GM18520 (cell line): ENCODE measurements around the gene NFAT5.
"Not testable (repeated sequence)": the region's sequence is repeated elsewhere in the genome, so short reads cannot be mapped to it uniquely, and the experiment has no call there.

Experiments used
- ATAC-seq: cut with Tn5 transposase; IDR thresholded peaks from one replicate; pipeline ENCODE4 v1.9.1; 2021; ENCODE audit not compliant: unreplicated experiment

NFAT5 gene

DNA sequence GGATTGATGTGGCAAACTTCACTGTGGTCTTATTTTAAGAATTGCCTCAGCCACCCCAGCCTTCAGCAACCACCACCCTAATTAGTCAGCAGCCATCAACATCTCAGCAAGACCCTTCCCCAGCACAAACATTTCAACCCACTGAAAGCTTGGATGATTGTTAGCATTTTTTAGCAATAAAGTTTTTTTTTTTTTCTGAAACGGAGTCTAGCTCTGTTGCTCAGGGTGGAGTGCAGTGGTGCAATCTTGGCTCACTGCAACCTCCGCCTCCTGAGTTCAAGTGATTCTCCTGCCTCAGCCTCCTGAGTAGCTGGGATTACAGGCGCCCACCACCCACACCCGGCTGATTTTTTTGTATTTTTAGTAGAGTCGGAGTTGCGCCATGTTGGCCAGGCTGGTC, 19.1 kb upstream of the NFAT5 start:
- ATAC-seq: not testable (repeated sequence)

GRCh38 chr16:69553332-69553731, 12.4 kb upstream of the NFAT5 start:
- no peak for ATAC-seq

- no peak for ATAC-seq
Measured at GRCh38 chr16:69554495-69554894, 11.3 kb upstream of the NFAT5 start.

GRCh38 chr16:69555437-69555836, 10.3 kb upstream of the NFAT5 start:
- ATAC-seq: no peak

DNA sequence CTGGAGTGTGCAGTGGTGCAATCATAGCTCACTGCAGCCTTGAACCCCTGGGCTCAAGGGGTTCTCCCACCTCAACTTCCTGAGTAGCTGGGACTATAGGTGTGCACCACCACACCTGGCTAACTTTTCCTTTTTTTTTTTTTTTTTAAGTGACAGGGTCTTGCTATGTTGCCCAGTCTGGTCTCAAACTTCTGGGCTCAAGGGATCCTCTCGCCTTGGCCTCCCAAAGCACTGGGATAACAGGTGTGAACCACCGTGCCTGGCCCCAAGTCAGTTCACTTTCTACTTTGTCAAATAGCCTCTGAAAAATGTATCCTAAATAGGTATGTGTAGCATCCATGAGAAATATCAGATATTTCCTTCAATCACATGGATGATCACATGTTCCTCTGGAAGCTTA, 9.9 kb upstream of the NFAT5 start:
- ATAC-seq: no peak

DNA sequence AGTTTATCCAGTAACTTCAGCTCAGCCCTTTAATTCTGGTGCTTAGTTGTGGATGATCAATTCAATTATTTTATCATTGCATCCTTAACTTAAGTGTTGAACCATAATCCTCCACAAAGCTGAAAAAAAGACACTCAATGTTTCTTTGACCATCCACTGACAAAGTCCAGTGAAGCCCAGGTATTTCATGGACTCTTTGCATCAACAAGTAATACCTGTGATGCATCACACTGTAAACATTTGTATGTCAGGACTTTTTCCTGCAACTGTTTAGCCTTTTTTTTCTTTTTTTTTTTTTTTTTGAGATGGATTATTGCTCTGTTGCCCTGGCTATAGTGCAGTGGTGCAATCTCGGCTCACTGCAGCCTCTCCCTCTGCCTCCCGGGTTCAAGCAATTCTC, 6.6 kb upstream of the NFAT5 start:
- no peak for ATAC-seq

GRCh38 chr16:69561367-69561766, 4.4 kb upstream of the NFAT5 start:
- not testable (repeated sequence) for ATAC-seq

- no peak for ATAC-seq
Measured at GRCh38 chr16:69561901-69562300, 3.9 kb upstream of the NFAT5 start.

DNA sequence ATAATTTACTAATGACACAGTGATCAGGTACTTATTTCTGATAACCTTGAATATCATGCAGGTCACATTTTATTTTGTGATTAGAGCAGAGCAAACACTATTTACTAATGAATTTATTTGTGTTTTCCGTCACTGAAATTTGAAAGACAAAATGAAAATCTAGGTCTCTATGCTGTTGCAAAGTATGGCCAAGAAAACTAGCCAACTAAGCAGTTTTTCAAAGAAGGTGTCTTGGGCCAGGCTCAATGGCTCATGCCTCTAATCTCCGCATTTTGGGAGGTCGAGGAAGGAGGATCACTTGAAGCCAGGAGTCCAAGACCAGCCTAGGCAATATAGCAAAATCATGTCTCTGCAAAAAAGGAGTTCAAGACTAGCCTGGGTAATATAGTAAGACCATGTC, 3.0 kb upstream of the NFAT5 start:
- ATAC-seq: no peak

DNA sequence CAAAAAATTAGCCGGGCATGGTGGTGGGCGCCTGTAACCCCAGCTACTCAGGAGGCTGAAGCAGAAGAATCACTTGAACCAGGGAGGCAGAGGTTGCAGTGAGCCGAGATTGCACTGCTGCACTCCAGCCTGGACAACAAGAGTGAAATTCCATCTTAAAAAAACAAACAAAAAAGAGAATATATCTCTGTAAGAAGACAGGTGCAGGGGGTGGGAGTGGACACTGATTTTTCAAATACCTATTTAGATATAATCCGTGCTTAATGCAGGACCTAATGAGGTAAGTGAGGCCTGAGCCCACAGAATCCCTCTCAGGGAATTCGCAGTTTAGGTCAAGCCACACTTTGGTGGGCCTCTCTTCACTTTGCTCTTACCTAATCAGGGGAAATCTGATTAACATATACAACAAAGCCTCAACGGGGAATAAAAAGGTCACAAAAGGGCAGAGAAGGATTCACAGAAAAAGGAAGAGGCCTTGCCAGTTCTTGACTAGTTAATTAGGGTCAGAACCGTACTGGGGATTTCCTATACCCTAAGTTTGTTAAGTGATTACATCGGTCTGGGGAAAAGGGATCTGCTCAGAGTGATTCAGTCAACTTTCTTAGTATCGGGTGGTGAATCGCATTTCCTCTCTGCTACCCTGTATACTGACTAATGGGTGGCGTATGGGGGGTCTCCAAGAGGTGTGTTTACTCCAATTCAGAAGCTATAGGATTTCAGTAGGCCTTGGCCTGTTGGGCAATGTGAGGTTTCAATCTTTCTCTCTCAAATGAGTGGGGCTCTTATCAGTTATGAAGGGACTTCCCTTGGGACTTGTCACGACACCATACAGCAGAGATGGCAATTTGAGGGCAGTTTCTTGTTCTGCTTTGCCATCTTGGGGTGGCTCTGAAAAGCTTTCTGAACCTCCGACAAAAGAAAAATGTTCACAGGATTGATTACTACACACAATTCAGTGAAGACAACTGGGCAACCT, 1.9 kb upstream of the NFAT5 start:
- peak; percentile 32 for ATAC-seq

DNA sequence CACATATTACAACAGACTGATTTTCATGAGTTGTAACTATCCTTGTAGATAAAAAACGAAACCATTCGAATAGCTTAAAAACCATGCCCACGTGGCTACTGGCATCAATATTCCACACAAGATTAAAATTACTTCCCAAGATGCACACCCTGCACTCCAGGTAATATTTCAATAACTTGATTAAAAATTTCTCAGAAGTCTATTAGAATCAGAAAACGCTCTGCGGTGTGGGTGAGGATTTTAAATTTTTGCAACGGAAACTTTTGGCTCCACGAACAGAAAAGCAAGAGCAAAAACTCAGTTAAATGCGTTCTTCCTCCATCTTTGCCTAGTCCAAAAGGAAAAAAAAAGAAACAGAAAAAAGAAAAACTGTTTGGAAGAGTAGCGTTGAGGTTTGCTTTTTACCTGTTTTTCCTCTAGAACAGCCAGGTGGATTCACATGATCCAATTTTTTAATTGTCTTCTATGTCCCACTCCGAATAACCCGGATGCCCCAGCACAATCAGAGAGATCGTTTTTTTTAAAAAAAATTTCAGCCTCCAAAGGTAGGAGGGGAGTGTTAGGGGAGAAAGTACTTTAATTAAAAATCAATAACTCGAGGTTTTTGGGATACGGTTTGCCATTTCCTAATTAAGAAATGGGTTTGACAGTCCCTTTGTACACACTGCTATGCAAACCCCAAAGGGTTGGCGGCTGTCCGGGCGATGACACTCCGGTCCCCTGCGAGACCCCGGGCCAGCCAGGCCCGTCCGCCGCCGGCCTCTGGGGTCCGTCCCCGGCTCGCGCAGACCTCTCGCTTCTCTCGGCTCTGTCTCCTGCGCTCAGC, 708 bp upstream of the NFAT5 start:
- ATAC-seq: peak; percentile 5

GRCh38 chr16:69566240-69566980, 644 bp downstream of the NFAT5 start:
- no peak for ATAC-seq

DNA sequence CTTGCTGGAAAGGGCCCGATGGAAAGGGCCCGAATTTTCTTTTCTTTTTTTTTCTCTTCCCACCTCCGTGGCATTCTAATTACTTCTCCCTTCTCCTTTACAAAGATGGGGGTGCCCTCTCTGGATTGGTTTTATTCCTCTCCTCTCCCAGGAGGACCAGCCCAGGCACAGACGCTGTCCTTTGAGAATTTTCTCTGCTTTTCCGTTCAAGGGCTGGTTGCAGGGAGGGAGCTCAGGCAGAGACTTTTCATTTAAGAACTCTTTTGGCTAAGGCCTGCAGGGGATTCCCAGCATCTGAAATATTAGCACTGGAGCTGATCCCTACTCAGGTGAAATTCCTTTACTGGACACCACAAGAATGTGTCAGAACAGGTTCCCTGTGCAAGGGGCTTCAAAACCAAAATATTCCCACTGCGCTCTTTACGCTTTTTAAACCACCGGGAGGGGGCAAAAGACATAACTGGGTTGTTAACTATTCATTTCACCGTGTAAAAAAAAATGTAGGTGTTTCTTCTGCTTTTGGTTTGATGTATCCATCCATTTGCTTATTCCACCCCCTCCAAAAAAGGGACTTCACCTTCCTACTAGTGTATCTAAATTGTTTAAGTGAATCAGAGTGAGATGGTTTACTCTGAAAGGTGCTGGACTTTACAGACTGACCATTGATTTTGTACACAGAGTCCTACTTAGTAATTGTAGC, 1.4 kb downstream of the NFAT5 start:
- ATAC-seq: no peak

DNA sequence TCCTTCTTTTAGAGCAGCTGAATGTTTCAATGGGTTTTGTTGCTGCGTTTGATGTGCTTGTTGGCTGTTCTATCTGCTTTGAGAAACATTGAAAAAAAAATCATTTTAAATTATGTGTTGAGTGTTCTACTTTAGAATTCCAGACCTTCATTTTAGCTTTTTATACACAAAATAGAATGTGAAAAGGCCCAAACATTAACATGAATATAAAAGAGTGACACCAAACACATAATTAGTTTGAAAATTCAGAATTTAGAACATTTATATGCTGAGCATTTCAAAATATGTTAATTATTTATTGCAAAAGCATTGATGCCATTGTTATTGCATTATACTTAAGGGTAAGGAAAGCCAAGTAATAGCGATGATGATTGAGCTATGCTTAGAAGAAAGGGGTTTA, 2.9 kb downstream of the NFAT5 start:
- ATAC-seq: no peak

- ATAC-seq: not testable (repeated sequence)
Measured at GRCh38 chr16:69578771-69579170, 13.0 kb downstream of the NFAT5 start.

GRCh38 chr16:69579783-69580481, 14.2 kb downstream of the NFAT5 start:
- no peak for ATAC-seq

- ATAC-seq: no peak
Measured at GRCh38 chr16:69581297-69581696, 15.5 kb downstream of the NFAT5 start.

- not testable (repeated sequence) for ATAC-seq
Measured at GRCh38 chr16:69584493-69584892, 18.7 kb downstream of the NFAT5 start.

DNA sequence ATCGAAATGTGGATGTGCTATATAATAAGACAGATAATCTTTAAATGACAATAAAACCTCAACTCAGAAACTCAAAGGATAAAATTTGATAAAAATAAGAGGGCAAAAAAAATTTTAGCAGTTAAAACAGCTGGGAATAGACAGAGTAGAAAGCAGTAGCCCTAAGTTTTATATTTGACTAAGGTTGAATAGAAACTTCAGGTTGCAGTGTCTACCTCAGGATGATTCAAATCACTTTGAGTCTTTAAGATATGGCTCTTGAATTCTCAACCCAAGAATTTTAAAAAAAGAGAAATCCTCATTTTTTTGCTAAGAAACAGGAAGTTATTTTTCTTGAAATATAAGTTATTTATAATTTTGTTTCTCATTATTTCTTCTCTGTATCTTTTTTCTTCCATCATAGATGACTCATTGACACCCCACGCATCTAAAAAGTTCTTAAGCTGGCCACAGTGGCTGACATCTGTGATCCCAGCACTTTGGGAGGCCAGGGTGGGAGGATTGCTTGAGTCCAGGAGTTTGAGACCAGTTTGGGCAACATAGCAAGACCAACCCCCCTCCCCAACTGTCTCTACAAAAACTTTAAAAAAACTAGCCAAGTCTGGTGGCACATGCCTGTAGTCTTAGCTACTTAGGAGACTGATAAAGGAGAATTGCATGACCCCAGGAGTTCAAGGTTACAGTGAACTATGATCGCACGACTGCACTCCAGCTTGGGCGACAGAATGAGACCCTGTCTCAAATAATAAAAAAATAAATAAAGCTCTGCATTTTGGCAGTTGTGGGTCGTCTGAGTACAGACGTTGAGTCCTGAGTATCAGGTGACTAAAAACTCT, 23.9 kb downstream of the NFAT5 start:
- ATAC-seq: no peak
